ENCODE data around the gene EHHADH. TPM values are rescaled to one million over a fixed set of nuclear protein-coding genes. Genes with fewer than 3 reads are reported as not detected.

Gene EHHADH
- polyA plus RNA-seq, 2 of the 4 experiments (the other 2 are of a cell fraction), result 5.4 to 7.7 TPM

- 98% methylated on average over 4 of the region's 4 CpGs for WGBS (ENCODE audit: missing lambda C conversion rate)
- DNase-seq (ENCODE audit: low read depth in 1 of 2, low spot score in 1 of 2) (no peak), FAIRE-seq (no peak), ATAC-seq (no peak)
- Histone ChIP-seq H3K4me2 (no peak overlapping the region), H3K27ac (no peak overlapping the region), H3K4me1 (no peaks in the 10 kb centered on the region), H3K9me3 (no peaks in the 10 kb centered on the region), H3K4me3 (no peak overlapping the region)
- TF ChIP-seq EHF (CRISPR knock-in tag; IDR thresholded peaks at IDR 0.05) (no peak), RAD21 (conservative IDR thresholded peaks at IDR 0.05 in 1 of 2, IDR thresholded peaks at IDR 0.05 in 1 of 2) (no peak), ESRRA (IDR thresholded peaks at IDR 0.05; ENCODE audit: borderline replicate concordance, low read length) (no peak), CBX2 (IDR thresholded peaks at IDR 0.05; ENCODE audit: borderline replicate concordance, low read depth) (no peak), SREBF2 (IDR thresholded peaks at IDR 0.05) (no peak), PHF8 (IDR thresholded peaks at IDR 0.05; ENCODE audit: borderline replicate concordance, low read depth) (no peak), RCOR1 (IDR thresholded peaks at IDR 0.05; ENCODE audit: low read depth, low read length) (no peak), HDAC2 (IDR thresholded peaks at IDR 0.05) (no peak), HMGXB4 (CRISPR knock-in tag; IDR thresholded peaks at IDR 0.05; ENCODE audit: borderline replicate concordance) (no peak), NFE2L2 (conservative IDR thresholded peaks at IDR 0.05; ENCODE audit: low read length) (no peak), CHD2 (IDR thresholded peaks at IDR 0.05; ENCODE audit: low read length, partially characterized antibody) (no peak), MYC (IDR thresholded peaks at IDR 0.05; ENCODE audit: borderline replicate concordance, low read length) (no peak), FOSB (CRISPR knock-in tag; IDR thresholded peaks at IDR 0.05) (no peak)
- POLR2A ChIA-PET, result no interaction called here
- CTCF ChIA-PET, result no interaction called here
These were observed 43.2 kb downstream of the EHHADH start for GRCh38 chr3:185210621-185211142.

- H3K4me1 ChIP-seq, result no peaks in the 10 kb centered on the region
- POLR2A ChIA-PET, result no interaction called here
- DNase-seq (ENCODE audit: low read depth in 1 of 2, low spot score in 1 of 2), result no peak
- WGBS (ENCODE audit: missing lambda C conversion rate), result 87% methylated on average over 1 of the region's 1 CpG
- H3K27ac ChIP-seq, result no peak overlapping the region
- H3K9me3 ChIP-seq, result no peaks in the 10 kb centered on the region
- no peak overlapping the region for H3K4me3 ChIP-seq
- CTCF ChIA-PET, result no interaction called here
- ATAC-seq, result no peak
- no peak for FAIRE-seq
- H3K4me2 ChIP-seq, result no peak overlapping the region
- TF ChIP-seq ESRRA (IDR thresholded peaks at IDR 0.05; ENCODE audit: borderline replicate concordance, low read length), result no peak
- no peak for TF ChIP-seq RNF2 (IDR thresholded peaks at IDR 0.05; ENCODE audit: borderline replicate concordance, low read depth)
- TF ChIP-seq HEYL (CRISPR knock-in tag; IDR thresholded peaks at IDR 0.05), result no peak
- no peak for TF ChIP-seq GATA3 (IDR thresholded peaks at IDR 0.05; ENCODE audit: borderline replicate concordance)
- TF ChIP-seq EP300 (IDR thresholded peaks at IDR 0.05), result no peak
These were observed 45.0 kb downstream of the EHHADH start for GRCh38 chr3:185208823-185209222.

GRCh38 chr3:185207931-185208746, 45.7 kb downstream of the EHHADH start:
- POLR2A ChIA-PET, result no interaction called here

More at GRCh38 chr3:185207931-185208746, 45.7 kb downstream of the EHHADH start:
- WGBS (ENCODE audit: missing lambda C conversion rate), result 84% methylated on average over 6 of the region's 6 CpGs
- Histone ChIP-seq H3K4me3 (no peak overlapping the region), H3K27ac (no peak overlapping the region), H3K4me2 (no peak overlapping the region), H3K9me3 (no peaks in the 10 kb centered on the region), H3K4me1 (no peaks in the 10 kb centered on the region)
- TF ChIP-seq HOXB5 (CRISPR knock-in tag; IDR thresholded peaks at IDR 0.05), result no peak
- no peak for TF ChIP-seq KDM1A (IDR thresholded peaks at IDR 0.05; ENCODE audit: low read depth)
- TF ChIP-seq RARB (CRISPR knock-in tag; IDR thresholded peaks at IDR 0.05), result no peak
- no peak for ATAC-seq
- FAIRE-seq, result no peak
- no peak for DNase-seq (ENCODE audit: low read depth in 1 of 2, low spot score in 1 of 2)
- CTCF ChIA-PET, result interaction anchor here (1.7 kb wide), 1 partner anchor 32 kb away, joined by 4 read pairs; no protein-coding TSS in a partner anchor
